OCI-LY3 (cell line): ENCODE results near the gene CHD5.

Experiments used
- H2AFZ ChIP-seq: fragments of 200-600, 300-600 bp; shearing (Covaris generic); 2 replicates; pipeline ENCODE4 v1.6.0; 2014; ENCODE audit warnings: antibody characterized with exemption, low read depth, low read length
- H3K27ac ChIP-seq: fragments of 200-600, 300-600 bp; sonication (generic); 2 replicates; pipeline ENCODE4 v1.5.1; 2014; ENCODE audit warnings: mild to moderate bottlenecking, low read length, moderate library complexity, mixed read lengths
- H3K27me3 ChIP-seq: fragments of 200-600, 300-600 bp; sonication (generic); 2 replicates; pipeline ENCODE4 v1.6.1; 2014; ENCODE audit warnings: low read depth, low read length, mixed read lengths
- H3K36me3 ChIP-seq: fragments of 200-600, 300-600 bp; sonication (generic); replicated peaks from 2 replicates; pipeline ENCODE3; 2014; ENCODE audit warnings: low read depth, low read length, mixed read lengths
- H3K4me1 ChIP-seq: fragments of 300-600, 200-600 bp; sonication (generic); 2 replicates; pipeline ENCODE4 v1.6.1; 2014; ENCODE audit warnings: low read length, mixed read lengths
- H3K4me2 ChIP-seq: fragments of 200-600, 300-600 bp; sonication (generic); 2 replicates; pipeline ENCODE4 v1.6.1; 2014; ENCODE audit warnings: low read length, mixed read lengths
- H3K4me3 ChIP-seq: fragments of 300-600, 200-600 bp; sonication (generic); 2 replicates; pipeline ENCODE4 v1.5.1; 2014; ENCODE audit warnings: antibody characterized with exemption, mild to moderate bottlenecking, low read length, moderate library complexity
- H3K79me2 ChIP-seq: fragments of 300-600, 200-600 bp; shearing (Covaris generic); 2 replicates; pipeline ENCODE4 v1.6.1; 2014; ENCODE audit warnings: mild to moderate bottlenecking, low read length, mixed read lengths
- H3K9ac ChIP-seq: fragments of 300-600, 200-600 bp; shearing (Covaris generic); 2 replicates; pipeline ENCODE4 v1.6.0; 2014; ENCODE audit warnings: mild to moderate bottlenecking, low read length, moderate library complexity
- H3K9me3 ChIP-seq: fragments of 200-600, 300-600 bp; shearing (Covaris generic); 2 replicates; pipeline ENCODE4 v1.6.1; 2014; ENCODE audit warnings: low read length, mixed read lengths; ENCODE audit not compliant: insufficient read depth
- H4K20me1 ChIP-seq: fragments of 200-600, 300-600 bp; sonication (generic); 2 replicates; pipeline ENCODE4 v1.6.1; 2016; ENCODE audit warnings: low read length, mixed read lengths; ENCODE audit not compliant: insufficient read depth
- CTCF ChIP-seq: fragments of 200-600, 300-600 bp; sonication (generic); IDR thresholded peaks from 2 replicates; pipeline ENCODE4 v1.5.1; 2014; ENCODE audit warnings: antibody characterized with exemption, low read length, low read depth
- EZH2phosphoT487 ChIP-seq: fragments of 200-600 bp; shearing (Covaris generic); IDR thresholded peaks from 2 replicates; pipeline ENCODE4 v1.6.1; 2018; ENCODE audit warnings: antibody characterized with exemption, mixed run types, low read depth

The CHD5 gene

GRCh38 chr1:6180707-6181311, 688 bp upstream of the CHD5 start:
- peaks cover 10% of the 10 kb centered on the region for H4K20me1 ChIP-seq
- no peaks in the 10 kb centered on the region for H3K9me3 ChIP-seq
- no peaks in the 10 kb centered on the region for H3K27me3 ChIP-seq
- peaks cover 3% of the 10 kb centered on the region; the same call in 1 of the 2 replicates for H3K79me2 ChIP-seq
- no peak for TF ChIP-seq EZH2phosphoT487
- TF ChIP-seq CTCF, result no peak
- no peak overlapping the region for H3K4me2 ChIP-seq
- no peak overlapping the region for H3K9ac ChIP-seq
- H2AFZ ChIP-seq, result no peak overlapping the region
- H3K27ac ChIP-seq, result no peak overlapping the region
- no peak overlapping the region for H3K4me3 ChIP-seq
- peaks cover 16% of the 10 kb centered on the region for H3K36me3 ChIP-seq
- H3K4me1 ChIP-seq, result no peaks in the 10 kb centered on the region

GRCh38 chr1:6179564-6180175, 451 bp downstream of the CHD5 start:
- Histone ChIP-seq H3K79me2 (no peaks in the 10 kb centered on the region), H3K9me3 (no peaks in the 10 kb centered on the region), H3K27ac (no peak overlapping the region), H3K36me3 (peaks cover 6% of the 10 kb centered on the region), H3K4me3 (no peak overlapping the region), H3K27me3 (no peaks in the 10 kb centered on the region), H3K9ac (no peak overlapping the region), H4K20me1 (peaks cover under 1% of the 10 kb centered on the region; the same call in 1 of the 2 replicates), H3K4me2 (no peak overlapping the region), H2AFZ (no peak overlapping the region), H3K4me1 (no peaks in the 10 kb centered on the region)
- TF ChIP-seq EZH2phosphoT487 (no peak), CTCF (no peak)

- H3K4me1 ChIP-seq, result no peaks in the 10 kb centered on the region
- no peak overlapping the region for H3K9ac ChIP-seq
- no peaks in the 10 kb centered on the region for H3K79me2 ChIP-seq
- H2AFZ ChIP-seq, result no peak overlapping the region
- no peaks in the 10 kb centered on the region for H3K27me3 ChIP-seq
- TF ChIP-seq EZH2phosphoT487 (no peak), CTCF (no peak)
- no peak overlapping the region for H3K4me2 ChIP-seq
- H3K4me3 ChIP-seq, result no peak overlapping the region
- H3K27ac ChIP-seq, result no peak overlapping the region
- H3K9me3 ChIP-seq, result no peaks in the 10 kb centered on the region
- H3K36me3 ChIP-seq, result no peaks in the 10 kb centered on the region
- H4K20me1 ChIP-seq, result no peaks in the 10 kb centered on the region
Observed at GRCh38 chr1:6178751-6179563, 1.2 kb downstream of the CHD5 start.

GRCh38 chr1:6177681-6178380, 2.3 kb downstream of the CHD5 start:
- no peak overlapping the region for H3K4me2 ChIP-seq
- no peaks in the 10 kb centered on the region for H4K20me1 ChIP-seq
- H3K9me3 ChIP-seq, result no peaks in the 10 kb centered on the region
- no peaks in the 10 kb centered on the region for H3K4me1 ChIP-seq
- H3K27ac ChIP-seq, result no peak overlapping the region
- H3K36me3 ChIP-seq, result no peaks in the 10 kb centered on the region
- no peak overlapping the region for H2AFZ ChIP-seq
- H3K27me3 ChIP-seq, result no peaks in the 10 kb centered on the region
- no peak overlapping the region for H3K9ac ChIP-seq
- TF ChIP-seq EZH2phosphoT487 (no peak), CTCF (no peak)
- no peaks in the 10 kb centered on the region for H3K79me2 ChIP-seq
- no peak overlapping the region for H3K4me3 ChIP-seq
